ENCODE results near the gene DHRS7C.
A peak's percentile ranks its signal among the peaks of the same experiment; 100 is the strongest.

DHRS7C gene

GRCh38 chr17:9765322-9765721, 26.1 kb downstream of the DHRS7C start:
- DNase-seq: no peak

DNA sequence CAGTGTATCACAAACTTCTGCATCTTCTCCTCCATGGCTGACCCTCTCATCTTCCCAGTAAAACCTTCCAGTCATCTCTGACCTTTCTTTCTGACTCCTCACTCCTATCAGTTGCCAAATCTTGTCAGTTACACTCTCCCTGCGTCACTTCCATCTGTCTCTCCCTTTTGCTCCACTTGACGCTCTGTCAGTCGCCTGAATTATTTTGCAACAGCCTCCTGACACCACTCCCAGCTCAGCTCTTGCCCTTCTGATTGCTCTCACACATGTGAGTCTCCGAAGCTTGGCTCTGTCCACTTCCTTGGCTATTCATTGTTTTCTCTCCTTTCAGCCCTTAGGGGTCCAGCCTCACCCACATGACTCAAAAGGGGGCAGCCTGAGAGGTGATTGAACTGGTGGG, 27.7 kb downstream of the DHRS7C start:
- DNase-seq: no peak

GRCh38 chr17:9760266-9760665, 31.1 kb downstream of the DHRS7C start:
- DNase-seq: no peak

DNA sequence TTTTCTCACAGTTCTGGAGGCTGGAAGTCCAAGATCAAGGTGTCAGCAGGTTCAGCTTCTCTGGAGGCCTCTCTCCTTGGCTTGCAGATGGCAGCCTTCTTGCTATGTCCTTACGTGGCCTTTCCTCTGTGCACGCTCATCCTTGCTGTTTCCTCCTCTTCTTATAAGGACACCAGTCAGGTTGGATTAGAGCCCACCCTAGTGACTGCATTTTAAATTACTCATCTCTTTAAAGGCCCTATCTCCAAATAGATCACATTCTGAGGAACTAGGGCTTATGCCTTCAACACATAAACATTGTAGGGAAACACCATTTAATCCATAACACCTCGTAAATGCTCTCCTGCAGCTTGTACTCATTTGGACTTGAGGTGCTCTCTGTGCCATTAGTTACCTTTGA, 36.3 kb downstream of the DHRS7C start:
- peak; percentile 33 for DNase-seq

DNA sequence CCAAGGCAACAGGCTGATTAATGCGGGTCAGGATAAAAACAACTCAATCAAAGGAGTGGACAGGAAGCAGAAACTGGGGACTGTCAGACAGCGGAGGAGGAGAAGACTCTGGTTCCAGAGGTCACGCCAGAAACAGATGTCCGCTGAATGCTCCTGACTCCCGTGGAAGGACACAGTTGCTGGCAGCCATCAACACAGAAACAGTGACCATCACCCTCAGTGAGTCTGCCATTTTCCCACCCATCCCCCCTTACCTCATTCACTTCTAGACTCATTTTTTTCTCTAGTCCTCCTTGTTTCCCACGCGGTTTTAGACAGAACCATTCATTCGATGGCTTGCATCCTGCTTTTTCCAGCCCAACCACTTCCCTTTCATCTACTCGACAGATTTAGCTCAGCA, 40.9 kb downstream of the DHRS7C start:
- DNase-seq: no peak

GRCh38 chr17:9729735-9730420, 61.5 kb downstream of the DHRS7C start:
- DNase-seq: peak; percentile 26

DNA sequence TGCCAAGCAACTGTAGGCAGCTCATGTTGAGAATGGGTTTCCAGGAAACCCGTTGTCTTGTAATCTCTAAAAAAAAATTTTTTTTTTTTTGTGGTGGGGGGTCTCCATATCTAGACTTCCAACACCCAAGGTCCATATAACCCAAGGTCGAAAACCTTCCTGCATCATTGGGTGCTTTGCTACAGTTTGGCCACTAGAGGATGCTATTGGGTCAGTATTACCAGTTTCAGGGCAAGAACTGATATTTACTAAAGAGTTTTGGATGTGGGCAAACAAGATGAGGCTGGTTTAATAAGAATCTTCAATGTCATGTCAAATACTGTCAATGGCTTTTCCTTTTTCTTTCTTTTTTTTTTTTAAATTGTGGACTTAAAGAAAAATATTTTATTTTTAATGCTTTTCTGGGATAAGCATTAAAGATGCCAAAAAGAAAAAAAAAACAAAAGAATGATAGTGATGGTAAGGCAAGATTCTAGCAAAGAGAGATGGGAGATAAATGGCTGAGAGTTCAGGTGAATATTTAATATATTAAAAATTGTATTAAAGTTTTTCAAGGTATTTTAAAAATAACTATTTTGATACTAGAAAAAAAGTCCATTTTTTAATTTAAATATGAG, 62.2 kb downstream of the DHRS7C start:
- peak; percentile 57 for DNase-seq

GRCh38 chr17:9728564-9728963, 62.8 kb downstream of the DHRS7C start:
- DNase-seq: no peak

DNA sequence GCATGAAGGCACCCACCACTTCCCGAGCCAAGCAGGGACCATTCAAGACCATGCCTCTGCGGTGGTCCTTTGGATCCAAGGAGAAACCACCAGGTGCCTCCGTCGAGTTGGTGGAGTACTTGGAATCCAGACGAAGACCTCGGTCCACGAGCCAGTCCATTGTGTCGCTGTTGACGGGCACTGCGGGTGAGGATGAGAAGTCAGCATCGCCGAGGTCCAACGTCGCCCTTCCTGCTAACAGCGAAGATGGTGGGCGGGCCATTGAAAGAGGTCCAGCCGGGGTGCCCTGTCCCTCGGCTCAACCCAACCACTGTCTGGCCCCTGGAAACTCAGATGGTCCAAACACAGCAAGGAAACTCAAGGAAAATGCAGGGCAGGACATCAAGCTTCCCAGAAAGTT, 63.4 kb downstream of the DHRS7C start:
- DNase-seq: no peak

- no peak for DNase-seq
These were observed 65.1 kb downstream of the DHRS7C start for GRCh38 chr17:9726291-9726690.

DNA sequence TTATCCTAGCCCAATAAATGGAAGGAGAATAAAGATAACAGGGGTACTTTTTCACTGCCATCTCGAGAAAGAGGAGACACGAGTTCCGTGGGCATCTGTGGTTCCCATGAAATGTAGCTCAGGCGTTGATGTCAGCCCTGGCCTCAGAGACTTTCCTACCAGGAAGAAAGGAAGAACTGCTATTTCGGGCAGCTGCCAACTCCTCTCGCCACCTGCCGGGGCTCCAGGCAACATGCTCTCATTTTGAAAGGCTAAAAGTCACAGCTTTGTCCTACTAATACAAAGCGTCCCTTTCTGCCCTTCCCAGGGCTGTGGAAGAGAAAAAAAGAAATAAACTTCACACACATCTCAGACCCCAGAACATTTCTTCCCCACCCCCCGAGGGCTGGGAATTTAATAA, 65.8 kb downstream of the DHRS7C start:
- DNase-seq: no peak

Data from fibroblast of skin of right biceps (primary cell).